Measurements from ENCODE around the gene RTCA. TPM values are rescaled to one million over a fixed set of nuclear protein-coding genes. Genes with fewer than 3 reads are reported as not detected.

The RTCA gene
- total RNA-seq, 2 experiments from 2014 or later: 62.1 to 67.1 TPM

DNA sequence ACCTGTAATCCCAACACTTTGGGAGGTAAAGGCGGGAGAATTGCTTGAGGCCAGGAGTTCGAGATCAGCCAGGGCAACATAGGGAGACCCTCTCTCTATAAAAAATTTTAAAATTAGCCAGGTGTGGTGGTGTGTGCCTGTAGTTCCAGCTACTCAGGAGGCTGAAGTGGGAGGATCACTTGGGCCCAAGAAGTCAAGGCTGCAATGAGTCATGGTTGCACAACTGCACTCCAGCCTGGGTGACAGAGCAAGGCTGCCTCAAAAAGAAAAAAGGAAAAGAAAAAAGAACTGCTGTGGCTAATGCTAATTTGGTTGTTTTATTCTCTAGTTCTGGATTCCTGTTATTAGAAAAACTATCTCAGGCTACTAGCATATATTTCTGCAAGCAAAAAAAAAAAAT is 46.1 kb upstream of the RTCA start:
- DNase-seq (no peak), ATAC-seq (ENCODE audit: poor library complexity) (no peak)
- Histone ChIP-seq H3K27me3 (ENCODE audit: control insufficient read depth in 1 of 2, insufficient read depth in 2 of 2, low read length in 2 of 2) (no peaks in the 10 kb centered on the region), H3K36me3 (ENCODE audit: insufficient read depth, low read length) (peaks cover 29% of the 10 kb centered on the region), H3K4me1 (ENCODE audit: insufficient read depth, low read length) (no peaks in the 10 kb centered on the region), H3K9me3 (ENCODE audit: control insufficient read depth in 1 of 2, insufficient read depth in 1 of 2, low read length in 2 of 2) (no peaks in the 10 kb centered on the region), H3K27ac (ENCODE audit: low read depth in 1 of 2, low read length in 2 of 2) (no peak overlapping the region), H3K4me3 (ENCODE audit: low read length) (no peak overlapping the region)
- Mint-ChIP-seq H3K27me3 (no peaks in the 10 kb centered on the region), H3K4me1 (ENCODE audit: low read depth) (no peaks in the 10 kb centered on the region), H3K4me3 (no peak overlapping the region), H3K9me3 (no peaks in the 10 kb centered on the region), H3K36me3 (ENCODE audit: low read depth) (peaks cover 51% of the 10 kb centered on the region), H3K27ac (no peak overlapping the region)
- POLR2A ChIA-PET: no interaction called here
- no peak for TF ChIP-seq CTCF (IDR thresholded peaks at IDR 0.05)
- CTCF ChIA-PET: no interaction called here
- intact Hi-C loops (cut with DNase I, micrococcal nuclease): loop anchor here in 1 of 2 experiments (5.0 kb wide), 1 partner anchor 257 kb away; no protein-coding TSS in a partner anchor

GRCh38 chr1:100222428-100222827 is 43.6 kb upstream of the RTCA start:
- Mint-ChIP-seq H3K27ac (no peak overlapping the region), H3K4me3 (no peak overlapping the region), H3K4me1 (ENCODE audit: low read depth) (no peaks in the 10 kb centered on the region), H3K36me3 (ENCODE audit: low read depth) (peaks cover 39% of the 10 kb centered on the region), H3K9me3 (no peaks in the 10 kb centered on the region), H3K27me3 (no peaks in the 10 kb centered on the region)
- intact Hi-C loops (cut with DNase I, micrococcal nuclease): loop anchor here in 1 of 2 experiments (5.0 kb wide), 1 partner anchor 255 kb away; no protein-coding TSS in a partner anchor
- Histone ChIP-seq H3K27me3 (ENCODE audit: control insufficient read depth in 1 of 2, insufficient read depth in 2 of 2, low read length in 2 of 2) (no peaks in the 10 kb centered on the region), H3K36me3 (ENCODE audit: insufficient read depth, low read length) (peaks cover 17% of the 10 kb centered on the region), H3K4me1 (ENCODE audit: insufficient read depth, low read length) (no peaks in the 10 kb centered on the region), H3K9me3 (ENCODE audit: control insufficient read depth in 1 of 2, insufficient read depth in 1 of 2, low read length in 2 of 2) (no peaks in the 10 kb centered on the region), H3K27ac (ENCODE audit: low read depth in 1 of 2, low read length in 2 of 2) (no peak overlapping the region), H3K4me3 (ENCODE audit: low read length) (no peak overlapping the region)
- DNase-seq (no peak), ATAC-seq (ENCODE audit: poor library complexity) (no peak)
- TF ChIP-seq CTCF (IDR thresholded peaks at IDR 0.05): no peak
- CTCF ChIA-PET: interaction anchor here (0.9 kb wide), 1 partner anchor 20 kb away, joined by 3 read pairs; no protein-coding TSS in a partner anchor
- POLR2A ChIA-PET: no interaction called here

- TF ChIP-seq CTCF (IDR thresholded peaks at IDR 0.05): no peak
- Histone ChIP-seq H3K4me3 (ENCODE audit: low read length) (no peak overlapping the region), H3K27me3 (ENCODE audit: control insufficient read depth in 1 of 2, insufficient read depth in 2 of 2, low read length in 2 of 2) (no peaks in the 10 kb centered on the region), H3K9me3 (ENCODE audit: control insufficient read depth in 1 of 2, insufficient read depth in 1 of 2, low read length in 2 of 2) (no peaks in the 10 kb centered on the region), H3K4me1 (ENCODE audit: insufficient read depth, low read length) (no peaks in the 10 kb centered on the region), H3K27ac (ENCODE audit: low read depth in 1 of 2, low read length in 2 of 2) (no peak overlapping the region), H3K36me3 (ENCODE audit: insufficient read depth, low read length) (peaks cover 46% of the 10 kb centered on the region)
- Mint-ChIP-seq H3K27me3 (no peaks in the 10 kb centered on the region), H3K4me1 (ENCODE audit: low read depth) (no peaks in the 10 kb centered on the region), H3K4me3 (no peak overlapping the region), H3K27ac (no peak overlapping the region), H3K36me3 (ENCODE audit: low read depth) (peaks cover 75% of the 10 kb centered on the region), H3K9me3 (no peaks in the 10 kb centered on the region)
- DNase-seq (no peak), ATAC-seq (ENCODE audit: poor library complexity) (no peak)
- CTCF ChIA-PET: interaction anchor here (0.8 kb wide), 1 partner anchor 12 kb away, joined by 3 read pairs; no protein-coding TSS in a partner anchor
- intact Hi-C loops (cut with DNase I, micrococcal nuclease): no loop called here
- POLR2A ChIA-PET: no interaction called here
Measured at GRCh38 chr1:100229681-100230443, 36.2 kb upstream of the RTCA start.

Data from CD4-positive, alpha-beta T cell (primary cell).